OCI-M1 (cell line): Measurements from ENCODE around the gene SERPINA7.
"Not testable (repeated sequence)": the region's sequence is repeated elsewhere in the genome, so short reads cannot be mapped to it uniquely, and the experiment has no call there.

Source experiments
- DNase-seq: peaks from one replicate; lab custom pipeline; 2025; lab: John Stamatoyannopoulos, UW

The SERPINA7 gene

DNA sequence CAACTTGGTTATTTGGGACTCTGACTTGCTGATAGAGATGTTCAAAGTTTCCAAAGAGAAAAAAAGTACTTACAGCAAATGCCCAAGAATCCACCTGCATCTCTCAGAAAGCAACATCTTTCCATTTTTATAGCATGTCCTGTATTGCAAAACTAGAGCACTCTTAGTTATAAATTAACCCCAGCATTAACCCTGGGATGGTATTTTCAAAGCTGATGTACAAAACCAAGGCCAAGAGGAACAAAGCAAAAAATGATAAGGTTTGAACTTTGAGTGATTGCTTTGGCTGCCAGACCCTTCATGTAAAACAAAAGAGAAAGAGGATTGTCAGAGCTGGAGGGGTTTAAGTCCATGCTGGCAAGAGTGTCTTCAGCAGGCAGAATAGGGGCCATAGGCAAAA lies at the start of gene SERPINA7:
SERPINA7 (minus strand) TSS at position 103 of the 400 bp plus-strand sequence. CDS start 1,669 bp downstream, outside the sequence.
- no peak for DNase-seq

GRCh38 chrX:106069048-106069447 lies 30.5 kb upstream of the SERPINA7 start:
- no peak for DNase-seq

GRCh38 chrX:106050054-106050453 lies 11.5 kb upstream of the SERPINA7 start:
- no peak for DNase-seq

DNA sequence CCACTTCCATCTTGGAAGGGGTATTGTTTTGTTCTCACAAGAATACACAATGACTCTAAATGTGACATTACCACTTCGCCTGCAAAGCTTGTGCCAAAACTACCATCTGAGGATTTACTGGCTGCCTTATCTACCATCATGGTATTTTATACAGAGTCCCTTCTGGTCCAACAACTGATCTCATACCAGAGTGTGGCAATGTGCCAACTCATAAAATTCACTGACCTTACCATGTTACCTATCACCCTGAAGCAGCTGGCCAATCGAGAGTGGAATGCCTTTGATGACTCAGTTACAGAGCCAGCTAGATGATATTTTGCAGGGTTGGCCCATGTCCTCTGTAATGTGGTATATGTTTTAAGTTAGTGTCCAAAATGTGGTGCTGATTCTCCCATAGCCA lies 3.8 kb upstream of the SERPINA7 start:
- DNase-seq: no peak

- DNase-seq: no peak
Observed at GRCh38 chrX:106040861-106041260, 2.3 kb upstream of the SERPINA7 start.

DNA sequence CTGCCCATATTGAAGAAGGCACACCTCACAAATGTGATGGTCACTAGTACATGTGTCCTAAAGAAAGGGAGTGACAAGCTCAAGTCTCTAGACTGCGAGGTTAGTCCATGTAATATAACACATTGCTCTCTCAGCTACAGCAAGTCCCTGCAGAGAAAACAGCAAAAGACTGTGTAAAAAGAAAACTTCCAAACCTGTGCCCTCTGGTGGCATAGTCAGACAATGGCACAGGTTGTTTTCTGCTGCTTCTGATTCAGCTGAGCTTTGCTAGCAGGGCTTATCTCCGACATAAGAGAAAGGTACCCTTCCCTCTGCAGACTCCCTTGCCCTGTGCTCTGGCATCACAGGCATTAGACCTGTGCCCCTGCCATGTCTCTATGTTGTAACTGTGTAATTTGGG lies 1.4 kb upstream of the SERPINA7 start:
- DNase-seq: peak; percentile 24

GRCh38 chrX:106037835-106038473 lies 573 bp downstream of the SERPINA7 start:
- DNase-seq: no peak

DNA sequence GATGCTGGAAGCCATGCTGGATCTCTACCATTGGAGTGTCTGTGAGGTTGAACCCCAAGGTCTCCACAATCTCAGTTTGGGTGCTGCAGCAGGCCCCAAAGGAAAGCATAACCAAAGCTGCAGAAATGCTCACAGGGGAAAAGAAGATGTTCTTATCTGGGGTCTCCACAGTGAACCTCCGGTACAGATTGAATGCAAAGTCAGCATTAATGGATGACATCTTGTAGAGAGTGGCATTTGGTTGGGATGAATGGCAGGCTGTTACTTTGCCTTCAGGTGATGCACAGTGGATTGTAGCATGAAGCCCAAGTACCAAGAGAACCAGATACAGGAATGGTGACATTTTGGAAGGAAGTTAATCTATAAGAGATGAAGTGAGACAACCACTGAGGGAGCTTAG lies 1.8 kb downstream of the SERPINA7 start:
- DNase-seq: no peak

GRCh38 chrX:106035064-106035463 lies 3.5 kb downstream of the SERPINA7 start:
- DNase-seq: peak; percentile 3

DNA sequence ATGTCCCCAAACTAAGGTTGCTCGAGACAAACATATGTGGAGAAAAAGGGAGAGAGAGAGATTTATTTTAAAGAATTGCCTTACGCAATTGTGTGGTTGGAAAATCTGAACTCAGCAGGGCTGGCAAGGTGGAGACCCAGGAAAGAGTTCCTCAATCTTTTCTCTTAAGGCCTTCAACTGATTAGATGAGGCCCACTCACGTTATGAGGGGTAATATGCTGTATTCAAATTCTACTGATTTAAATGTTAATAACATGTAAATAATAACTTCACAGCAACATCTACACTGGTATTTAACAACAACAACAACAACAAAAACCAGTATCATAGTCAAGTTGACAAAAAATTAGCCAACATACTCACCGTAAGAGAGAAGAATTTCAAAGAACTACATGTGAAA lies 14.6 kb downstream of the SERPINA7 start:
- no peak for DNase-seq

DNA sequence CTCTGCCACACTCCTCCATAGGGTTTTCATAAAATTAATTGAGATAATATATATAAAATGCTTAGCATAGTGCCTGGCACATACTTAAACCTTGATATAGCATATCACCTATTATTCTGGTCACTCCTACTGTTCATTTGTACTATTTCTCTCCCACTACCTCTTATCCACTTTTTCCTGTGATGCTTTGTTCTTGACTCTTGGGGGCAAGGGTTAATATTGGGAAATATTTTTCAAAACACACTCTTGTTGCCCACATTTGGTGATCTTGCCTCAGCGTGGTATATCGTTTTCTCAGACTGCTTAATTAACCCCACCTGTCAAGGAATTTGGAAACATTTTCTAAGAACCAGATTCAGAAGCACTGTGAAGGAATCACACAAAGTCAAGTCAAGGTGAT lies 16.3 kb downstream of the SERPINA7 start:
- no peak for DNase-seq

GRCh38 chrX:106014119-106014775 lies 24.3 kb downstream of the SERPINA7 start:
- no peak for DNase-seq

GRCh38 chrX:106009145-106009544 lies 29.4 kb downstream of the SERPINA7 start:
- no peak for DNase-seq

DNA sequence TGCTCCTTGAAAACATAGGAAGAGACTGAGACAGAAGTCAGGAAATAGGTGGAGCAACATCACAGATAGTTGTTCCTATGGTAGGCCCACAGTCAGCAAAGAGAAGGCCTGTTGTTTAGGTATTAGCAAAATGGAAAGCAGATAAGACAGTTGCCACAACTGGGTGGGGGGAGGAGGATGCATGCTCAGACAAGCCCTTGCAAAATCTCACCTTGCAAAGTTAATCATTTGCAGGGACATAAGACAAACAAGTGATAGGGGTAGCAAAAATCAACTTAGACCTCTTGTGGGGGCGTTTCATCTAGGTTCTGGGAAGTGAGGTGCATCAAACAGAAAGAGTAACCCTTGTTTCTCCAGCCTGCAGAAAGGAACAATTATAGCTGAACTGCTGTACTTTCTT lies 30.7 kb downstream of the SERPINA7 start:
- no peak for DNase-seq

- no peak for DNase-seq
Observed at GRCh38 chrX:106005684-106006083, 32.8 kb downstream of the SERPINA7 start.

DNA sequence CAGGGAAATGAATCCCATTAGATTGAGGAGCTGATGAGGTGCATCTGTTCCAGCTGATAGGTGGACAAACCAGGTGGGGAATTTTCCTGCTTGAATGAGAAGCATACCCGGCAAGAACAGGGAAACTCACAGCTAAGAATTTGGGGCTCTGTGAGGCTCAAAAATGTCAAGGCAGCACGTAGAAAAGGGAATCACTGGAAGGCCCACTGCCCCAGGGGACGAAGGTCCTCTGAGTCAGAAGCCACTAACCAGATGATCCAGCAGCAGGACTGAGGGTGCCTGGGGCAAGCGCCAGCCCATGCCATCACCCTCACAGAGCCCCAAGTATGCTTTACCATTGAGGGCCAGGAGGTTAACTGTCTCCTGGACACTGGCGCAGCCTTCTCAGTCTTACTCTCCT lies 37.9 kb downstream of the SERPINA7 start:
- DNase-seq: not testable (repeated sequence)

GRCh38 chrX:106000203-106000602 lies 38.3 kb downstream of the SERPINA7 start:
- no peak for DNase-seq

GRCh38 chrX:105999294-105999693 lies 39.2 kb downstream of the SERPINA7 start:
- no peak for DNase-seq

DNA sequence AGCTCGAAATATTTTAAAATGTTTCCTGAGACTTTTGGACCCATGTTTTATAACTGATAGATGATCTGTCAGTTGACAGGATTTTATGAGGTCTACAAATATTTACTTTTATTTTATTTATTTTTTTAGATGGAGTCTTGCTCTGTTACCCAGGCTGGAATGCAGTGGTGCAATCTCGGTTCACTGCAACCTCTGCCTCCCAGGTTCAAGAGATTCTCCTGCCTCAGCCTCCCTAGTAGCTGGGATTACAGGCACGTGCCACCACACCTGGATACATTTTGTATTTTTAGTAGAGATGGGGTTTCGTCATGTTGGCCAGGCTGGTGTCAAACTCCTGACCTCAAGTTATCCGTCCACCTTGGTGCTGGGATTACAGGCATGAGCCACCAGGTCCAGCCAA lies 50.0 kb downstream of the SERPINA7 start:
- DNase-seq: not testable (repeated sequence)
